Measurements from ENCODE around the gene OAF.

GRCh38 chr11:120216426-120217102 lies 5.7 kb downstream of the OAF start:
- TF ChIP-seq CTCF (IDR thresholded peaks at IDR 0.05) (no peak), POLR2A (IDR thresholded peaks at IDR 0.05) (no peak)
